ENCODE results near the gene AOX1. TPM values are rescaled to one million over a fixed set of nuclear protein-coding genes. Genes with fewer than 3 reads are reported as not detected.

AOX1 gene
- total and polyA plus RNA-seq, 4 donors: 9.9 to 1,131 (median 486) TPM

DNA sequence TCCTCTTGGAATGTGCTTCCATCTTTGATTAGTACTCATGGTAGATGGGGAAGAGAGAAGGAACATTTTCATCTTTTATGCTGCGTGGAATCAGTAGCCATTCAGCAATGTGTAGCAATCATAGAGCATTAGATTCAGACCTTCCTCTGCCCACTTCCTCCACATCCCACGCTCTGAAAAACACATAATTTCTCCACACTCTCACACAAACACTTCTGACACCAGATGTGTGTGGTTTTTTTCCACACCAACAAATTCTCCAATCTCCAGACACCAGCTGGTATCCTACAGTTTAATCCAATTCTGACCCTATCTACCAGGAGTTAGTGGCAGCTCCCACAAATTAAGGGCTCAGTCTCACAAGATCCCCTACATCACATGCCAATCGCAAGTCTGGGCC, 103.3 kb downstream of the AOX1 start:
- 83% methylated on average over 3 of the region's 3 CpGs for WGBS
- Histone ChIP-seq H3K9me3 (ENCODE audit: control insufficient read depth in 4 of 4, low read length in 3 of 4) (no peaks in the 10 kb centered on the region), H3K27me3 (ENCODE audit: control insufficient read depth in 4 of 4, insufficient read depth in 4 of 4, low read length in 3 of 4) (no peaks in the 10 kb centered on the region), H3K27ac (ENCODE audit: low read depth in 1 of 2, low read length in 2 of 2) (no peak overlapping the region), H3K4me3 (ENCODE audit: low read depth in 1 of 3, low read length in 3 of 3) (no peak overlapping the region), H3K4me1 (ENCODE audit: control insufficient read depth in 4 of 4, insufficient read depth in 4 of 4, low read length in 3 of 4) (no peaks in the 10 kb centered on the region), H3K36me3 (ENCODE audit: control insufficient read depth in 4 of 4, insufficient read depth in 3 of 4, low read depth in 1 of 4, low read length in 3 of 4) (no peaks in the 10 kb centered on the region), H3K9ac (ENCODE audit: low read depth in 1 of 2, low read length in 2 of 2) (no peak overlapping the region)
- no peak for DNase-seq (ENCODE audit: low spot score)
- TF ChIP-seq FOXA2 (IDR thresholded peaks at IDR 0.05) (no peak), FOXA1 (IDR thresholded peaks at IDR 0.05) (no peak), YY1 (IDR thresholded peaks at IDR 0.05) (no peak), HNF4G (IDR thresholded peaks at IDR 0.05) (no peak), GABPA (IDR thresholded peaks at IDR 0.05 in 1 of 2, conservative IDR thresholded peaks at IDR 0.05 in 1 of 2) (no peak), RXRA (IDR thresholded peaks at IDR 0.05) (no peak), TAF1 (conservative IDR thresholded peaks at IDR 0.05) (no peak), JUND (IDR thresholded peaks at IDR 0.05) (no peak)
- TF ChIP-seq, protein P1, sequence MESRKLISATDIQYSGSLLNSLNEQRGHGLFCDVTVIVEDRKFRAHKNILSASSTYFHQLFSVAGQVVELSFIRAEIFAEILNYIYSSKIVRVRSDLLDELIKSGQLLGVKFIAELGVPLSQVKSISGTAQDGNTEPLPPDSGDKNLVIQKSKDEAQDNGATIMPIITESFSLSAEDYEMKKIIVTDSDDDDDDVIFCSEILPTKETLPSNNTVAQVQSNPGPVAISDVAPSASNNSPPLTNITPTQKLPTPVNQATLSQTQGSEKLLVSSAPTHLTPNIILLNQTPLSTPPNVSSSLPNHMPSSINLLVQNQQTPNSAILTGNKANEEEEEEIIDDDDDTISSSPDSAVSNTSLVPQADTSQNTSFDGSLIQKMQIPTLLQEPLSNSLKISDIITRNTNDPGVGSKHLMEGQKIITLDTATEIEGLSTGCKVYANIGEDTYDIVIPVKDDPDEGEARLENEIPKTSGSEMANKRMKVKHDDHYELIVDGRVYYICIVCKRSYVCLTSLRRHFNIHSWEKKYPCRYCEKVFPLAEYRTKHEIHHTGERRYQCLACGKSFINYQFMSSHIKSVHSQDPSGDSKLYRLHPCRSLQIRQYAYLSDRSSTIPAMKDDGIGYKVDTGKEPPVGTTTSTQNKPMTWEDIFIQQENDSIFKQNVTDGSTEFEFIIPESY (IDR thresholded peaks at IDR 0.05): no peak
- TF ChIP-seq, protein P2, sequence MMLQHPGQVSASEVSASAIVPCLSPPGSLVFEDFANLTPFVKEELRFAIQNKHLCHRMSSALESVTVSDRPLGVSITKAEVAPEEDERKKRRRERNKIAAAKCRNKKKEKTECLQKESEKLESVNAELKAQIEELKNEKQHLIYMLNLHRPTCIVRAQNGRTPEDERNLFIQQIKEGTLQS (IDR thresholded peaks at IDR 0.05): no peak

DNA sequence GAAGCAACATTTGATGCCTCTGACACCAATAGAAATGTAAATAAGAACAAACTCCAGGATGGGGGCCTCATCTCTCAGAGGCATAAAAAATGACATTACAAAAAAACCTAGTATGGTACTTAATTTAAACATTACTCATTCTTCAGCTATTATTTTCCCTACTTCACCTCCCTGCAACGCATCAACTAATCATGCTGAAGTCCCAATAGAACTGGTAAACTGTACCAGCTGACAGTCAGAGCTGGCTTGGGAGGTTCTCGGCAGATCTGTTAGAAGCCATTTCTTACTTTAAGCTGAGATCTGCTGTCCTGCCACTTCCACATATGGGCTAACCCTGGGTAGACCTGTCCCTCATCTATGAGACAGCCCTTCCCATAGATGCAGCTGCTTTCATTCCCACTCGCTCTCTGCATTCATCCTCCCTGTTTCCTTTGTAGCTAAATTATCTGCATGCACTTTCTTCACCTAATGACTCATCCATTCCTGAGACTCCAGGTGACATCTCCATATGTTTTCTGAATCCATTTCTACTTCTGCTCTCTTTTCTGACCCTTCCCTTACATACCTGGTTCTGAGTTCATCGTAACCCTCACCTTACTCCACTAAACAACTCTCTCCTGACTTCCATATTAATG, 108.1 kb downstream of the AOX1 start:
- Histone ChIP-seq H3K9me3 (ENCODE audit: control insufficient read depth in 4 of 4, low read length in 3 of 4) (no peaks in the 10 kb centered on the region), H3K36me3 (ENCODE audit: control insufficient read depth in 4 of 4, insufficient read depth in 3 of 4, low read depth in 1 of 4, low read length in 3 of 4) (no peaks in the 10 kb centered on the region), H3K4me1 (ENCODE audit: control insufficient read depth in 4 of 4, insufficient read depth in 4 of 4, low read length in 3 of 4) (peaks cover 0 to 7% (median 2%) of the 10 kb centered on the region in 4 donors), H3K27me3 (ENCODE audit: control insufficient read depth in 4 of 4, insufficient read depth in 4 of 4, low read length in 3 of 4) (no peaks in the 10 kb centered on the region), H3K4me3 (ENCODE audit: low read depth in 1 of 3, low read length in 3 of 3) (no peak overlapping the region), H3K27ac (ENCODE audit: low read depth in 1 of 2, low read length in 2 of 2) (no peak overlapping the region), H3K9ac (ENCODE audit: low read depth in 1 of 2, low read length in 2 of 2) (no peak overlapping the region)
- 98% methylated on average over 4 of the region's 4 CpGs for WGBS
- DNase-seq (ENCODE audit: low spot score): no peak
- TF ChIP-seq, protein P3, sequence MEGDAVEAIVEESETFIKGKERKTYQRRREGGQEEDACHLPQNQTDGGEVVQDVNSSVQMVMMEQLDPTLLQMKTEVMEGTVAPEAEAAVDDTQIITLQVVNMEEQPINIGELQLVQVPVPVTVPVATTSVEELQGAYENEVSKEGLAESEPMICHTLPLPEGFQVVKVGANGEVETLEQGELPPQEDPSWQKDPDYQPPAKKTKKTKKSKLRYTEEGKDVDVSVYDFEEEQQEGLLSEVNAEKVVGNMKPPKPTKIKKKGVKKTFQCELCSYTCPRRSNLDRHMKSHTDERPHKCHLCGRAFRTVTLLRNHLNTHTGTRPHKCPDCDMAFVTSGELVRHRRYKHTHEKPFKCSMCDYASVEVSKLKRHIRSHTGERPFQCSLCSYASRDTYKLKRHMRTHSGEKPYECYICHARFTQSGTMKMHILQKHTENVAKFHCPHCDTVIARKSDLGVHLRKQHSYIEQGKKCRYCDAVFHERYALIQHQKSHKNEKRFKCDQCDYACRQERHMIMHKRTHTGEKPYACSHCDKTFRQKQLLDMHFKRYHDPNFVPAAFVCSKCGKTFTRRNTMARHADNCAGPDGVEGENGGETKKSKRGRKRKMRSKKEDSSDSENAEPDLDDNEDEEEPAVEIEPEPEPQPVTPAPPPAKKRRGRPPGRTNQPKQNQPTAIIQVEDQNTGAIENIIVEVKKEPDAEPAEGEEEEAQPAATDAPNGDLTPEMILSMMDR (IDR thresholded peaks at IDR 0.05; ENCODE audit: low read depth, low read length, missing input control): no peak
- TF ChIP-seq FOXA1 (IDR thresholded peaks at IDR 0.05): no peak
- TF ChIP-seq, protein P1 (IDR thresholded peaks at IDR 0.05): no peak
- TF ChIP-seq RXRA (IDR thresholded peaks at IDR 0.05): no peak
- no peak for TF ChIP-seq JUND (IDR thresholded peaks at IDR 0.05)
- TF ChIP-seq EGR1 (IDR thresholded peaks at IDR 0.05; ENCODE audit: low read depth in 2 of 2): no peak
- TF ChIP-seq HNF4A (conservative IDR thresholded peaks at IDR 0.05): no peak
- TF ChIP-seq RAD21 (IDR thresholded peaks at IDR 0.05): no peak
- TF ChIP-seq YY1 (IDR thresholded peaks at IDR 0.05): no peak
- TF ChIP-seq NR2F2 (IDR thresholded peaks at IDR 0.05): no peak
- TF ChIP-seq, protein P4, sequence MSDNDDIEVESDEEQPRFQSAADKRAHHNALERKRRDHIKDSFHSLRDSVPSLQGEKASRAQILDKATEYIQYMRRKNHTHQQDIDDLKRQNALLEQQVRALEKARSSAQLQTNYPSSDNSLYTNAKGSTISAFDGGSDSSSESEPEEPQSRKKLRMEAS (IDR thresholded peaks at IDR 0.05): no peak
- TF ChIP-seq FOXA2 (IDR thresholded peaks at IDR 0.05): no peak
- no peak for TF ChIP-seq GABPA (IDR thresholded peaks at IDR 0.05 in 1 of 2, conservative IDR thresholded peaks at IDR 0.05 in 1 of 2)
- no peak for TF ChIP-seq TAF1 (conservative IDR thresholded peaks at IDR 0.05)
- TF ChIP-seq SP1 (IDR thresholded peaks at IDR 0.05): no peak
- TF ChIP-seq, protein P2 (IDR thresholded peaks at IDR 0.05): no peak
- no peak for TF ChIP-seq HNF4G (IDR thresholded peaks at IDR 0.05)

Measured in liver (tissue), 9 donors.